Fibroblast of pulmonary artery (primary cell): Measurements from ENCODE around the gene PGC.

ENCODE experiments used
- DNase-seq: peaks from one replicate; pipeline ENCODE4 v3.0.0-alpha.2; 2010; ENCODE audit warnings: low read depth
- H3K4me3 ChIP-seq: replicated peaks from 2 replicates; pipeline ENCODE4 v1.5.1; 2011; ENCODE audit warnings: low read depth, mild to moderate bottlenecking, control low read depth, low read length, moderate library complexity
- CTCF ChIP-seq: IDR thresholded peaks from 2 replicates; pipeline ENCODE4 v1.5.1; 2011; ENCODE audit warnings: mild to moderate bottlenecking, control low read depth, low read length, inconsistent platforms; ENCODE audit errors: missing control alignments

Gene PGC

GRCh38 chr6:41781366-41781730 is 34.2 kb upstream of the PGC start:
- DNase-seq, result no peak
- peak overlapping the region; percentile 72 for H3K4me3 ChIP-seq
- no peak for TF ChIP-seq CTCF

GRCh38 chr6:41780551-41781365 is 33.6 kb upstream of the PGC start, which contains the start of gene PRICKLE4:
TSS of gene PRICKLE4 (plus strand) at chr6:41780782. CDS start at chr6:41783474, 2,692 bp downstream.
- peak; percentile 47 for DNase-seq
- peak within 1 kb of the TSS; percentile 72 for H3K4me3 ChIP-seq
- TF ChIP-seq CTCF, result no peak

GRCh38 chr6:41779788-41780550 is 32.8 kb upstream of the PGC start, which contains the start of gene FRS3:
TSS of gene FRS3 (minus strand) at chr6:41779900. CDS start at chr6:41776987, 2,913 bp downstream.
- peak within 1 kb of the TSS; percentile 72 for H3K4me3 ChIP-seq
- peak; percentile 78 for TF ChIP-seq CTCF
- DNase-seq, result peak; percentile 97

GRCh38 chr6:41779336-41779735 is 32.1 kb upstream of the PGC start:
- DNase-seq, result no peak
- TF ChIP-seq CTCF, result no peak
- H3K4me3 ChIP-seq, result peak overlapping the region; percentile 72

GRCh38 chr6:41778895-41779294 is 31.7 kb upstream of the PGC start:
- H3K4me3 ChIP-seq, result peak overlapping the region; percentile 72
- no peak for DNase-seq
- no peak for TF ChIP-seq CTCF

- DNase-seq, result no peak
- H3K4me3 ChIP-seq, result no peak overlapping the region
- TF ChIP-seq CTCF, result no peak
Observed at GRCh38 chr6:41777551-41778285, 30.5 kb upstream of the PGC start.
